Middle frontal gyrus (tissue), 1 donor: ENCODE data around the gene UPF2.
"Not testable (repeated sequence)": the region's sequence is repeated elsewhere in the genome, so short reads cannot be mapped to it uniquely, and the experiment has no call there.

ENCODE experiments used
- DNase-seq: peaks from one replicate; pipeline ENCODE4 v3.0.0-alpha.2; 2015; ENCODE audit warnings: low spot score; ENCODE audit errors: extremely low spot score

Gene UPF2

GRCh38 chr10:12045596-12045995, 3.0 kb upstream of the UPF2 start:
- DNase-seq = no peak

DNA sequence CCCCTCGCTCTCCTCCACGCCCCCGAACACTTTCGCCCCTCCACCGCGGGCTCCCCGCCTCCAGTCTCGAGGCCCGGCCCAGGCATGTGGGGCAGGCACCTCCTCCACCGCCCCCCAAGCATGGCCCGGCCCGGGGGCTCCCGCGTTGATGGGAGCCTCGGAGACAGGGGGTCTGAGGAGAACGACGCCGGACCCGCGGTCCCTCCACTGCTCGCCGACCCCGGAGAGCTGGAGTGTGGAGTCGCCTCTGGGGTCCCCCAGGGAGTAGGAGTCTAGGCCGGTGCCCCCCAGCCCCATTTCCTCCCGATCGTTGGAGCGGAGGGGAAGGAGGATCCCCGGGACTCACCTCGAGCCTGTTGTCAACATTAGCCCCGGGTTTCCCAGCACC, 206 bp downstream of the UPF2 start:
- DNase-seq = no peak

DNA sequence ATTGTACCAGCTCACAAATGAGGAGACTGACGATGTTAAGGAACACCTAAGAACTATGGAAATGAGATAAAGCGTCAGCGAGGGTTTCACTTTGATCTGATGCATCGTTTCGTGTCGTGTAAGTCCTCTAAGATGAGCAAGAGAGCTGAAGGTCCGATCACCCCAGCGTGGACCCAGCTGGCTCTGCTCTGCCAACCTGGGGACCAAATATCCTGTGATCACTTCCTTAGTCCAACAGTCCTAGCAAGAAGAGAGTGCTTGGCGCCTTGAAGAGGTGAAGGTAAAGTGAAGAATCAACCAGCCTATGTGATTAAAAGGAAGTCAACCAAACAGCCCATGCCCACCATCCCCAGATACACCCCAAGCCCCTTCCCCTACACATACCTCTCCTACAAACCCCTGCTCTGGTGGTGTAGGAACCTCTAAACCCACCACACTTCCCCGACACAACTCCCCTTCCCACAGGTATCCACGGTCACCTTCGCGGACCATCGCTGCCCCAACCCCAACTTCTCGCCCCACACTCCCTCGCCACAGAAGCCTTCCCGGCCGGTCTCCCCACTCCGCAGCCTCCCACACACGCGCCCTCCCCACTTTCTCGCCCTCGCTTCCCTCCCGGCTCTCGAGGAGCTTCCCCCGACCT, 722 bp downstream of the UPF2 start:
- DNase-seq = no peak

GRCh38 chr10:12036073-12036655, 6.4 kb downstream of the UPF2 start:
- no peak for DNase-seq

DNA sequence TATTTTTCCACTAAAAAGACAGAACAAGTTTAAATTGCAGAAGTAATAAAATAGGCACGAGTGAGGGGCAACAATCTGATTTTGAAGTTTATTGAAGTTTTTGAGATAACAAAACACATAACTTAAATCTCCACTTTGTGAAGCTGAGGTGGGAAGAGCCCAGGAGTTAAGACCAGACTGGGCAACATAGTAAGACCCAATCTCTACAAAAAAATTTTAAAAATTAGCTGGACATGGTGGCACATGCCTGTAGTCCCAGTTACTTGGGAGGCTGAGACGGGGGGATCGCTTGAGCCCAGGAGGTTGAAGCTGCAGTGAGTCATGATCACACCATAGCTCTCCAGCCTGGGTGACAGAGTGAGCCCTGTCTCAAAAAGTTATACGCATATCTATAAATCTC, 11.2 kb downstream of the UPF2 start:
- DNase-seq = no peak

DNA sequence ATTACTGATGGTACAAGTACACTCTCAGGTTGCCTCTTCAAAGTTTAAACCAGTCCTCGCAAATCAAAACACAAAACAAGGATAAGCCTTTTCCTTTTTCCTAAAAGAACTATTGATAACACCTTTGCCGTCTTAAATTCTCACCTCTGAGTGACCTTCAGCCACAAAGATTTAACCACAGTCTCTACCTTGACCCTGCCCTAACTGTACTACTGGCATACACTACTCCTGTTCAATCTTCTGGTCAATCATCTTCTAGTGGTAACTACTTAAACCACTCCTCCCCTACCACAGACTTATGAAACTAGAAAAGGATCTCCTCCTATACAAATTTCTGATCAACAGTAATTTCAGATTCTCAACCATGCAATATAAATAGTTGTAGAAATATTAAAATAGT, 15.1 kb downstream of the UPF2 start:
- DNase-seq = no peak

DNA sequence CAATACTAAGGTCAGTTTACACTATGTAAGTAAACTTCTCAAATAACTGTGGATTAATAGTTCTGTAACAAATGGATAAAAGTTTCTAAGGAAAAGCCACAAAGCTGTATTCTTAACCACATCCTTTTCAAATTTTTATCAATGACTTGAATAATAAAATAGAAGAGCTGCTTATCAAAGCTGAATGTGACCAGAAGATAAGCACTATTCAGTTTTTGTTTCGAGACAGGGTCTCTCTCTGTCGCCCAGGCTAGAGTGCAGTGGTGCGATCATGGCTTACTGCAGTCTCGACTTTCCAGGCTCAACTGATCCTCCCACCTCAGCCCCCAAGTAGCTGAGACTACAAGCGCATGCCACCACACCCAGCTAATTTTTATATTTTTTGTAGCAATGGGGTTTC, 17.0 kb downstream of the UPF2 start:
- DNase-seq = no peak

GRCh38 chr10:12022580-12023257, 19.9 kb downstream of the UPF2 start:
- no peak for DNase-seq

- DNase-seq = no peak
Measured at GRCh38 chr10:12020574-12020973, 22.0 kb downstream of the UPF2 start.

DNA sequence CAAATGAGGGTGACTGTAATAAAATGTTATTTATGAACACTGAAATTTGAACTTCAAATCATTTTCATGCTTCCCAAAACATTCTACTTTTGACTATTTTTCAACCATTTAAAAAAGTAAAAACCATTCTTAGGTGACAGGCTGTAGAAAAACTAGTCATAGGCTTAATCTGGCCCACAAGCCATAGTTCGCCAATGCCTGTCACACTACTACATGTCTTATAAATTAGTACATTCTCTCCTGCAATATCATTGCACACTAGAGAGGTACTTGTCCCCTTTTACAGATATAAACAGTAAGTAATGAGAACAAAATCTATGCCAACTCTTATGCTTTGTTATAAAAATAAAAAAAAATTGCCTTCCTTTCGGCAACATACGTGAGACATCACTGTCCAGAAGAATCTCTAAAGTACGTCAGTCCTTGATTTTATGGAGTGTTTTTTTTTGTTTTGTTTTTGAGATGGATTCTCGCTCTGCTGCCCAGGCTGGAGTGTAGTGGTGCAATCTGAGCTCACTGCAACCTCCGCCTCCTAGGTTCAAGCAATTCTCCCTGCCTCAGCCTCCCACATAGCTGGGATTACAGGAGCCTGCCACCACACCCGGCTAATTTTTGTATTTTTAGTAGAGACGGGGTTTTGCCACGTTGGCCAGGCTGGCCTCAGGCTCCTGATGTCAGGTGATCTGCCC, 23.2 kb downstream of the UPF2 start:
- no peak for DNase-seq

GRCh38 chr10:12018438-12019282, 23.9 kb downstream of the UPF2 start:
- DNase-seq = no peak

- no peak for DNase-seq
Measured at GRCh38 chr10:12013926-12014325, 28.7 kb downstream of the UPF2 start.

DNA sequence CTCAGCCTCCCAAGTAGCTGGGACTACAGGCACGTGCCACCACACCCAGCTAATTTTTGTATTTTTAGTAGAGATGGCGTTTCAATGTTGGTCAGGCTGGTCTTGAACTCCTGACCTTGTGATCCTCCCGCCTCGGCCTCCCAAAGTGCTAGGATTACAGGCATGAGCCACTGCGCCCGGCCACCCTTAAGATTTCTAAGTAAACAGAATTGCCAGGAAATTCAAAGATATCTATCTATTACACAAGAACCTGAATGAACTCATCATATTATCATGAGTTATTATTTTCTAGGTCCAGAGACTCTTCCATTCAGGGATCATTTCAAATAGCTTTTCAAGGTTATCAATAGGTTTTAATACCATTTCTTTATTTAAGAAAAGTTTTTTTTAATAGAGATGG, 29.2 kb downstream of the UPF2 start:
- DNase-seq = not testable (repeated sequence)

DNA sequence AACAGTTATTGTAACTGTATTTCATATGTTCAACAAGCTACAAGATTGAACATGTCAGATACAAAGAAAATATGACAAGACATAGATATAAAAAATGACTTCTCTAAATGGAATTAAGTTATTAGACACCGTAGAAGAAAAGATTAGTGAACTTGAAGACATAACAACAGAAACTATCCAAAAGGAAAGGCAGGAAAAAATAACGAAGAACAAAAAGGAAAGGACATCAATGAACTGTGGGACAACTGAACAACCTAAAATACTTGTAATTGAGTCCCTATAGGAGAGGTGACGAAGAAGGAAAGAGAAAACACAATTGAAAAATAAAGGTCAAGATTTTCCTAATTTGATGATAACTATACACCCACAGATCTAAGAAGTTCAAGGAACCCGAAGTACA, 32.3 kb downstream of the UPF2 start:
- no peak for DNase-seq

GRCh38 chr10:12008842-12009241, 33.8 kb downstream of the UPF2 start:
- DNase-seq = not testable (repeated sequence)

GRCh38 chr10:12006671-12007070, 35.9 kb downstream of the UPF2 start:
- DNase-seq = no peak

DNA sequence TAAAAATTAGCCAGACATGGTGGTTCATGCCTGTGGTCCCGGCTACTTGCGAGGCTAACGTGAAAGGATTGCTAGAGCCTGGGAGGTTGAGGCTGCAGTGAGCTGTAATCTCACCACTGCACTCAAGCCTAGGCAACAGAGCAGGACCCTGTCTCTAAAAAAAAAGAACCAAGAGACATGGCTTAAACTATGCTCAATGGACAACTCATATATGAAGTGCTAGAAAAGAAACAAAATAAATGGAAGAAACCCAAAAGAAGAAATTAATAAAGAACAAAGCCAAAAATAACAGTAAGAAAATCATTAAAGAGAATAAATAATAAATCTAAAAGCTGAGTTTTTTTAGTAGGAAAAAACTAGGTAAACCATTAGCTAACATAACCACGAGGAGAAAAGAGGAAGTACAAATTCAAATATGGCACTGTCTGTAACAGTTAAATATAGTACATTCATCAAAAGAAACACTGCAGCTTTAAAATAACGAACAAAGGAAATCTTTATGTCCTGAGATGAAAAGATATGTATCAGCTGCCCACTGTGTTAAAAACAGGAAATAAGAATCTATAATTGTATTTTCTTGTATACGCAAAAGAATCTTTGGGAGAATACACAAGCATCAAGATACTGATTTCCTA, 48.7 kb downstream of the UPF2 start:
- no peak for DNase-seq

- DNase-seq = no peak
Measured at GRCh38 chr10:11988924-11989323, 53.7 kb downstream of the UPF2 start.

DNA sequence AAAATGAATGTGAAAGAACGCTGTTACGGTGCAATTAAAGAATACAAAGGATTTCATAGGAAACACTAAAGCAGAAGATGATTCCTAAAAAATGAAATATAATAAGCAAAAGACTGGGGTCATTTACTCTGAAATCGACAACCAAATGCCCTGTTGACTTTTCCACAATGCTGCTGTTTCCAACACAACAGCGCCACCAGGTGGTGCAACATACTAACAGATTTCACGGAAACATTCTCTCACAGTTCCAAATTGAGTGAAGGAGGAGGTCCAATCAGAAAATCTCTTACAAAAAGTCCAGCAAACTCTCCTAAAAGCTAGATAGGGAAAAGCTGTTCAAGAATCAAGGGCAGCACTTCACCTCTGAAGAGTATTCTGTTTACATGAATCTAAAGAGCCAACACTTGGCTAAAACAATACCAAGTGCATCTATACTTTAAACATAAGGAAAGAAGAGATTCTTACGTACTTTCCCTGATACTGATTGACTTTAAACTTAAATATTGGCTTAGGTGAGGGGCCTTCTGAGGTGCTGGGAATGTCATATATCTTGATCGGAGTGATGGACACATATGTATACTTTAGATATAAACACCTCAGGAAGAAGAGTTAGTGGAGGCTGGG, 55.9 kb downstream of the UPF2 start:
- peak; percentile 76 for DNase-seq

GRCh38 chr10:11982253-11982652, 60.4 kb downstream of the UPF2 start:
- DNase-seq = no peak

DNA sequence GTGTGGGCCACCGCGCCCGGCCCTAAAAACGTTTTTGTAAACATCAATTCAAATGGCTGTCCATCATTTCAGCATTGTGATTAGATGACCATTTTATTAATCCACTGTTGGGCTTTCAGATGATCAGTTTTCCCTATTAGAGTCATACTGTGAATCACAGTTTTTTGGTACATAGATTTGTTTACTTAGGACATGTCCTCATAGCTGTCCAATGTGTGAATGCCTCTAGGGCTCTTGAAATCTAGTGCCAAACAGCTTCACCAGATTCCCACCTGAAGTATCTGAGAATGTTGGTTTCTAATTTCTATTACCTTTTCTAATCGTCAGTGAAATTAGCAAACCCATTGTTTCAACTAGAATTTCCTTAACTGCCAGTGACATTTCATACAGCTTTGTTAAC, 66.8 kb downstream of the UPF2 start:
- no peak for DNase-seq
